Ascending aorta (tissue), 2 donors: ENCODE data around the gene KCTD6. TPM values are rescaled to one million over a fixed set of nuclear protein-coding genes. Genes with fewer than 3 reads are reported as not detected.

ENCODE experiments used
- DNase-seq, 2 donors: peaks; one replicate each; pipeline ENCODE4 v3.0.0-alpha.2; 2019; ENCODE audit warnings: low spot score in 2 of 2
- H3K27ac ChIP-seq, 2 donors: fragments of 200-600 bp; sonication (generic); one replicate each; pipeline ENCODE4 v1.5.1; 2016 to 2017; ENCODE audit warnings: mild to moderate bottlenecking in 1 of 2
- H3K27me3 ChIP-seq: fragments of 200-600 bp; sonication (generic); one replicate; pipeline ENCODE4 v1.5.1; 2017
- H3K36me3 ChIP-seq, 2 donors: fragments of 200-600 bp; sonication (generic); one replicate each; pipeline ENCODE4 v1.5.1; 2016
- H3K4me1 ChIP-seq, 2 donors: fragments of 200-600 bp; sonication (generic); one replicate each; pipeline ENCODE4 v1.5.1; 2016 to 2017; ENCODE audit warnings: mild to moderate bottlenecking in 1 of 2
- H3K4me3 ChIP-seq, 2 donors: fragments of 200-600 bp; sonication (generic); one replicate each; pipeline ENCODE4 v1.5.1; 2016 to 2017; ENCODE audit warnings: mild to moderate bottlenecking in 1 of 2
- H3K9me3 ChIP-seq, 2 donors: fragments of 200-600 bp; sonication (generic); one replicate each; pipeline ENCODE4 v1.5.1; 2016
- intact Hi-C: fragments of 100-400 bp; cut with DNase I; formaldehyde crosslinking; loops from one replicate; pipeline ENCODE4 v1.15.1; 2023
- total RNA-seq: library from RNA; depleted of rRNA; stranded (reverse); fragments of >200 nt; gene quantifications from one replicate; pipeline ENCODE4 v1.1.0, GENCODE V29; 2016
- TF ChIP-seq, protein P1 (sequence below), 3 experiments: fragments of 200-600 bp in 2 of 3; fragments of 450-650 bp in 1 of 3; sonication (generic) in 2 of 3; IDR thresholded peaks; one replicate each; pipeline ENCODE4 v1.5.1; 2016 to 2019; ENCODE audit warnings: antibody characterized with exemption in 3 of 3, mild to moderate bottlenecking in 1 of 3, moderate library complexity in 1 of 3

Gene KCTD6
- total RNA-seq, 1 donor from 2014 or later: 6.6 TPM

- intact Hi-C loops: no loop called here
- Histone ChIP-seq H3K4me1 (no peaks in the 10 kb centered on the region), H3K36me3 (peaks cover 10 to 65% of the 10 kb centered on the region in 2 donors), H3K4me3 (no peak overlapping the region), H3K27ac (no peak overlapping the region), H3K9me3 (no peaks in the 10 kb centered on the region), H3K27me3 (no peaks in the 10 kb centered on the region)
- no peak for DNase-seq
- TF ChIP-seq, protein P1, sequence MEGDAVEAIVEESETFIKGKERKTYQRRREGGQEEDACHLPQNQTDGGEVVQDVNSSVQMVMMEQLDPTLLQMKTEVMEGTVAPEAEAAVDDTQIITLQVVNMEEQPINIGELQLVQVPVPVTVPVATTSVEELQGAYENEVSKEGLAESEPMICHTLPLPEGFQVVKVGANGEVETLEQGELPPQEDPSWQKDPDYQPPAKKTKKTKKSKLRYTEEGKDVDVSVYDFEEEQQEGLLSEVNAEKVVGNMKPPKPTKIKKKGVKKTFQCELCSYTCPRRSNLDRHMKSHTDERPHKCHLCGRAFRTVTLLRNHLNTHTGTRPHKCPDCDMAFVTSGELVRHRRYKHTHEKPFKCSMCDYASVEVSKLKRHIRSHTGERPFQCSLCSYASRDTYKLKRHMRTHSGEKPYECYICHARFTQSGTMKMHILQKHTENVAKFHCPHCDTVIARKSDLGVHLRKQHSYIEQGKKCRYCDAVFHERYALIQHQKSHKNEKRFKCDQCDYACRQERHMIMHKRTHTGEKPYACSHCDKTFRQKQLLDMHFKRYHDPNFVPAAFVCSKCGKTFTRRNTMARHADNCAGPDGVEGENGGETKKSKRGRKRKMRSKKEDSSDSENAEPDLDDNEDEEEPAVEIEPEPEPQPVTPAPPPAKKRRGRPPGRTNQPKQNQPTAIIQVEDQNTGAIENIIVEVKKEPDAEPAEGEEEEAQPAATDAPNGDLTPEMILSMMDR (IDR thresholded peaks at IDR 0.05): no peak
Observed at GRCh38 chr3:58508437-58508836, 16.5 kb downstream of the KCTD6 start.

GRCh38 chr3:58514405-58514804 lies 22.5 kb downstream of the KCTD6 start:
- TF ChIP-seq, protein P1 (IDR thresholded peaks at IDR 0.05): no peak
- no peaks in the 10 kb centered on the region for H3K4me1 ChIP-seq
- no peak for DNase-seq
- H3K36me3 ChIP-seq: peaks cover 27 to 62% of the 10 kb centered on the region in 2 donors
- H3K27ac ChIP-seq: no peak overlapping the region
- intact Hi-C loops: no loop called here
- no peaks in the 10 kb centered on the region for H3K9me3 ChIP-seq
- no peaks in the 10 kb centered on the region for H3K27me3 ChIP-seq
- H3K4me3 ChIP-seq: no peak overlapping the region

GRCh38 chr3:58518291-58518789 lies 26.4 kb downstream of the KCTD6 start:
- no peaks in the 10 kb centered on the region for H3K27me3 ChIP-seq
- H3K27ac ChIP-seq: no peak overlapping the region
- H3K36me3 ChIP-seq: peaks cover 52 to 75% of the 10 kb centered on the region in 2 donors
- H3K9me3 ChIP-seq: no peaks in the 10 kb centered on the region
- no peak for DNase-seq
- no peaks in the 10 kb centered on the region for H3K4me1 ChIP-seq
- intact Hi-C loops: no loop called here
- no peak overlapping the region for H3K4me3 ChIP-seq
- TF ChIP-seq, protein P1 (IDR thresholded peaks at IDR 0.05): no peak

DNA sequence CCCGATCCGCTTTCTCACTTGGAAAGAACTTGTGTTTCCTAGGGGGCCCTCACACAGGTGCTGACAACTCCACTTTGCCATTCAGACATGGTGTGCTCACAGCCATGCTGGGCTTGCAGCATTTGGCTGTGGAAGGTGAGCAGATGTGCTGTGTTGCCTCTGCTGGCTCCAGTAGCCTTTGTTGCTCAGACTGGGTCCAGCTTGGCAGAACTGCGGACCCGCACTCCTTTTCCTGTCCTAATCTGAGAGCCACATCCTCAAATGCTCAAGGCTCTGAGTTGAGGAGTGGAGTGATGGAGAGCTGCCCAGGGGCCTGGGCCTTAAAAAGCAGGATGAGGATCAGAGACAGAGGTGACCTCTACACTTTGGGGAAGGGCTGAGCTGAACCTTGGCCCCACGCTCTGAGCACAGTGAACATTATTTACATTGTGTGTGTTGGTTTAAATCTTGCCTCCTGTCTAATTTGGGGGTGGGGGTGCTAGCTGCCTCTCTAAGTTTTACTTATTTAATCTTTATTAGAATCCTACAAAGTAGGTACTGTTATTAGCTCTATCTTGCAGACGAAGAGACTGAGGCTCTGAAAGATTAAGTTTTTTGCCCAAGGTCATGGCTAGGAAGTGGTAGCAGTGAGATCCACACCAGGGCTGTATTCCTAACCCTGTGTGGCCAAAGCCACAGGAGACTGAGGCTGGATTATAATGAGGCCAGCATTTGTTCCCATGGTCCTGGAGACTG lies 27.9 kb downstream of the KCTD6 start:
- no peak for DNase-seq
- intact Hi-C loops: no loop called here
- TF ChIP-seq, protein P1 (IDR thresholded peaks at IDR 0.05): no peak
- no peak overlapping the region for H3K27ac ChIP-seq
- H3K36me3 ChIP-seq: peaks cover 50 to 75% of the 10 kb centered on the region in 2 donors
- H3K4me1 ChIP-seq: no peaks in the 10 kb centered on the region
- no peaks in the 10 kb centered on the region for H3K27me3 ChIP-seq
- H3K4me3 ChIP-seq: no peak overlapping the region
- no peaks in the 10 kb centered on the region for H3K9me3 ChIP-seq

DNA sequence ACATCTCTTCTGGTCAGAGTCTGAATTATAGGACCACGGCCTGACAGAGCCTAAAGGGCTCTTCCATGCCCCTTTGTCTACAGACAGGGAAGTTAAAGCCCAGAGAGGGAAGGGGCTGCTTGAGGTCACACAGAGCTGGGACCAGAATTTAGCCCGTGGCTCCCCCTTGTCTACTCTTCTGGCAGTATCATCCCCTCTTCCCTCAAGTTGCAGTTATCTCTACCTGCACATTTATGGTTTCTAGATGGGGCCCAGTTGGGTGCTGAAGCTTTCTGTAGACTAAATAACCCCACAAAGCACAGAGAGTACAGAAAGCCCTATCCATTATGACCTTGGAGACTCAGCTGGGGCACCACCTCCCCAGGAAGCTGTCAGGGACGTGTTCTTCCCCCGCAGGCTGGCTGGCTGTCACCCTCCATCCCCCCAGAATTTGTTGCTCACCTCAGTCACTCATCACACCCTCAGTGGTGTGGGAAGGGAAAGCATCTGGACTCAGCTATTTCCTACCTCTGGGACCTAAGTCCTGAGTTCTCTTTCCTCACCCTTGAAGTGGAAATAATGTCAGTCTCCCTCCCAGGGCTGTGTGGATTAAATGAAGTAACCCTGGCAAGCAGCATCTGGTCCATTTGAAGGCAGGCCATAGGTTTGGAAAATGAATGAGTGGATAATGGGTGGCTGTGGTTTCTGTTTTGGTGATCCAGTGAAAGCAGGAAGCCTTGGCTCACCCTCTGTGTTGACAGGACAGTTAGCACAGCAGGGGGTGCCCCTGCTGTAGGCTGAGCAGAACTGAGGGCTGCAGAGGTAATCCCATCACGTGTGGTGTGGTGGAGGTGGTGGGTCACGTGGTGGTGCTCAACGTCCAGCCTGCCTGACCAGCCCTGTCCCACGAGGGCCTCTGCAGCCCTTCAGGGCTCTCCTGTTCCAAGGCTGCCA lies 28.8 kb downstream of the KCTD6 start:
- no peak overlapping the region for H3K4me3 ChIP-seq
- H3K36me3 ChIP-seq: peaks cover 51 to 71% of the 10 kb centered on the region in 2 donors
- no peaks in the 10 kb centered on the region for H3K9me3 ChIP-seq
- H3K27ac ChIP-seq: no peak overlapping the region
- DNase-seq: no peak
- TF ChIP-seq, protein P1 (IDR thresholded peaks at IDR 0.05): no peak
- no peaks in the 10 kb centered on the region for H3K27me3 ChIP-seq
- H3K4me1 ChIP-seq: no peaks in the 10 kb centered on the region
- intact Hi-C loops: no loop called here
